Measurements from ENCODE around the gene UNC5C. TPM values are rescaled to one million over a fixed set of nuclear protein-coding genes. Genes with fewer than 3 reads are reported as not detected.

The UNC5C gene
- total and polyA plus RNA-seq, 2 of the 8 experiments (the other 6 are each of a cell fraction or from before 2014, with no cell fraction given) = 0.30 to 1.3 TPM

DNA sequence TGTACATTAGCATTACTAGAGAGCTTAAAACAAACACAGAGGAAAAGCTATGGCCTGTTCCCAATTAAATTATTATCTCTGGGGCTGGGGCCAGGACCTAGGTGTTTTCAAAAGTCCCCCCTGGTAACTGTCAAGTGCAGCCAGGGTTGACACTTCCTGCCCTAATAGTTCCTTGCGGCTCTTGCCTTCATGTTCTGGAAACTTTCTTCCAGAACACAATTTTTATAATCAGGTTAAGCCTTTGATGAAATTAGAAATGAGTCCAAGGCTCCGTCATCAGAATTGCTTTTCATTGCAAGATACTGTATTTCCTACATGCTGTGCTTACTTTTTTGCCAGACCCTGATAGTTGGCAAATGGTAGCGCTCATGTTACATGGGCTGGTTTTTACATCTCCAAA, 229.6 kb downstream of the UNC5C start (continued):
- TF ChIP-seq CHD7 (IDR thresholded peaks at IDR 0.05; ENCODE audit: insufficient replicate concordance, low read length) (no peak), CBX5 (IDR thresholded peaks at IDR 0.05; ENCODE audit: low read depth, low read length) (no peak), RNF2 (IDR thresholded peaks at IDR 0.05; ENCODE audit: borderline replicate concordance, low read depth, low read length, missing control alignments, poor library complexity, severe bottlenecking) (no peak), KDM5A (IDR thresholded peaks at IDR 0.05; ENCODE audit: low read length) (no peak), EZH2 (IDR thresholded peaks at IDR 0.05; ENCODE audit: low read depth, low read length, severe bottlenecking) (no peak), PHF8 (conservative IDR thresholded peaks at IDR 0.05; ENCODE audit: low read depth, low read length) (no peak), JUN (IDR thresholded peaks at IDR 0.05; ENCODE audit: low read depth, low read length) (no peak), HDAC6 (IDR thresholded peaks at IDR 0.05; ENCODE audit: low read depth, low read length) (no peak), NRF1 (IDR thresholded peaks at IDR 0.05; ENCODE audit: low read depth, low read length) (no peak), SAP30 (IDR thresholded peaks at IDR 0.05; ENCODE audit: insufficient read depth, insufficient replicate concordance, low read length) (no peak)
